HPDE6-E6E7 (cell line): ENCODE data around the gene SETD4.

ENCODE experiments used
- DNase-seq: peaks from one replicate; pipeline ENCODE4 v3.0.0; 2011; ENCODE audit warnings: missing footprints; ENCODE audit errors: extremely low spot score

SETD4 gene

GRCh38 chr21:36005879-36006400 is 54.4 kb downstream of the SETD4 start:
- DNase-seq: no peak

GRCh38 chr21:36005018-36005417 is 55.3 kb downstream of the SETD4 start:
- DNase-seq: no peak

GRCh38 chr21:36004441-36004840 is 55.9 kb downstream of the SETD4 start:
- DNase-seq: no peak

- DNase-seq: no peak
These were observed 56.5 kb downstream of the SETD4 start for GRCh38 chr21:36003776-36004175.

- DNase-seq: no peak
These were observed 64.1 kb downstream of the SETD4 start for GRCh38 chr21:35996217-35996616.

- no peak for DNase-seq
These were observed 64.7 kb downstream of the SETD4 start for GRCh38 chr21:35995522-35996088.

- DNase-seq: no peak
These were observed 65.7 kb downstream of the SETD4 start for GRCh38 chr21:35994613-35995012.

- DNase-seq: no peak
These were observed 66.3 kb downstream of the SETD4 start for GRCh38 chr21:35993875-35994490.

- DNase-seq: no peak
These were observed 69.2 kb downstream of the SETD4 start for GRCh38 chr21:35991131-35991530.

GRCh38 chr21:35990609-35991008 is 69.7 kb downstream of the SETD4 start:
- no peak for DNase-seq

GRCh38 chr21:35989138-35989735 is 71.1 kb downstream of the SETD4 start:
- no peak for DNase-seq

- DNase-seq: no peak
These were observed 71.7 kb downstream of the SETD4 start for GRCh38 chr21:35988416-35989137.

GRCh38 chr21:35987475-35987874 is 72.9 kb downstream of the SETD4 start:
- DNase-seq: no peak

- no peak for DNase-seq
These were observed 75.5 kb downstream of the SETD4 start for GRCh38 chr21:35984654-35985361.
